ENCODE results near the gene SCUBE2. TPM values are rescaled to one million over a fixed set of nuclear protein-coding genes. Genes with fewer than 3 reads are reported as not detected.
"Not testable (repeated sequence)": the region's sequence is repeated elsewhere in the genome, so short reads cannot be mapped to it uniquely, and the experiment has no call there.

The SCUBE2 gene
- total RNA-seq, 4 donors from 2014 or later: 4.6 to 20.0 (median 10.9) TPM

- Histone ChIP-seq H3K36me3 (no peaks in the 10 kb centered on the region), H3K9me3 (no peaks in the 10 kb centered on the region), H3K27ac (no peak overlapping the region), H3K27me3 (no peaks in the 10 kb centered on the region), H3K4me1 (no peaks in the 10 kb centered on the region), H3K4me3 (no peak overlapping the region)
- intact Hi-C loops (cut with DNase I; ENCODE audit: low total_unique reads): no loop called here
- in situ Hi-C loops (cut with MboI; ENCODE audit: low pct_ligation_motif_present in 1 of 4, low pct_unique_long_range_greater_than_20kb in 1 of 4, low sequenced_read_pairs in 3 of 4): no loop called here
- DNase-seq: no peak
- WGBS, 2 donors (ENCODE audit: low coverage in 1 of 2): 92 to 94% methylated on average over 2 to 5 of the region's 5 CpGs
- TF ChIP-seq CTCF (IDR thresholded peaks at IDR 0.05) (no peak), EP300 (IDR thresholded peaks at IDR 0.05; ENCODE audit: low read depth) (no peak), POLR2AphosphoS5 (IDR thresholded peaks at IDR 0.05) (no peak), POLR2A (IDR thresholded peaks at IDR 0.05) (no peak)
Measured at GRCh38 chr11:8985462-8985861, 105.9 kb downstream of the SCUBE2 start.

- H3K4me3 ChIP-seq: no peak overlapping the region
- intact Hi-C loops (cut with DNase I; ENCODE audit: low total_unique reads) (no loop called here), in situ Hi-C loops (cut with MboI; ENCODE audit: low pct_ligation_motif_present in 1 of 4, low pct_unique_long_range_greater_than_20kb in 1 of 4, low sequenced_read_pairs in 3 of 4) (no loop called here)
- H3K27ac ChIP-seq: no peak overlapping the region
- WGBS, 2 donors (ENCODE audit: low coverage in 1 of 2): 70% methylated on average over 2 of the region's 2 CpGs; no CpG with 5 or more reads in 1 of the 2 donors
- no peaks in the 10 kb centered on the region for H3K36me3 ChIP-seq
- TF ChIP-seq POLR2AphosphoS5 (IDR thresholded peaks at IDR 0.05): no peak
- TF ChIP-seq CTCF (IDR thresholded peaks at IDR 0.05): no peak
- no peak for TF ChIP-seq POLR2A (IDR thresholded peaks at IDR 0.05)
- no peak for TF ChIP-seq EP300 (IDR thresholded peaks at IDR 0.05; ENCODE audit: low read depth)
- DNase-seq: no peak
- no peaks in the 10 kb centered on the region for H3K9me3 ChIP-seq
- H3K4me1 ChIP-seq: no peaks in the 10 kb centered on the region
- no peaks in the 10 kb centered on the region for H3K27me3 ChIP-seq
Measured at GRCh38 chr11:8983552-8983951, 107.8 kb downstream of the SCUBE2 start.

GRCh38 chr11:8980485-8980884 is 110.9 kb downstream of the SCUBE2 start:
- intact Hi-C loops (cut with DNase I; ENCODE audit: low total_unique reads) (no loop called here), in situ Hi-C loops (cut with MboI; ENCODE audit: low pct_ligation_motif_present in 1 of 4, low pct_unique_long_range_greater_than_20kb in 1 of 4, low sequenced_read_pairs in 3 of 4) (no loop called here)
- Histone ChIP-seq H3K9me3 (no peaks in the 10 kb centered on the region), H3K4me3 (no peak overlapping the region), H3K4me1 (no peaks in the 10 kb centered on the region), H3K36me3 (no peaks in the 10 kb centered on the region), H3K27me3 (no peaks in the 10 kb centered on the region), H3K27ac (no peak overlapping the region)
- no peak for TF ChIP-seq CTCF (IDR thresholded peaks at IDR 0.05)
- no peak for TF ChIP-seq EP300 (IDR thresholded peaks at IDR 0.05; ENCODE audit: low read depth)
- TF ChIP-seq POLR2A (IDR thresholded peaks at IDR 0.05): no peak
- no peak for TF ChIP-seq POLR2AphosphoS5 (IDR thresholded peaks at IDR 0.05)
- 69 to 79% methylated on average over 3 of the region's 3 CpGs for WGBS, 2 donors (ENCODE audit: low coverage in 1 of 2)
- DNase-seq: no peak

GRCh38 chr11:8979365-8979764 is 112.0 kb downstream of the SCUBE2 start:
- H3K9me3 ChIP-seq; H3K4me3 ChIP-seq; in situ Hi-C loops (cut with MboI; ENCODE audit: low pct_ligation_motif_present in 1 of 4, low pct_unique_long_range_greater_than_20kb in 1 of 4, low sequenced_read_pairs in 3 of 4); intact Hi-C loops (cut with DNase I; ENCODE audit: low total_unique reads); H3K4me1 ChIP-seq; DNase-seq; H3K27ac ChIP-seq; H3K36me3 ChIP-seq; H3K27me3 ChIP-seq: not testable (repeated sequence)
- 90 to 100% methylated on average over 2 to 5 of the region's 7 CpGs for WGBS, 2 donors (ENCODE audit: low coverage in 1 of 2)

GRCh38 chr11:8973121-8973520 is 118.3 kb downstream of the SCUBE2 start:
- in situ Hi-C loops (cut with MboI; ENCODE audit: low pct_ligation_motif_present in 1 of 4, low pct_unique_long_range_greater_than_20kb in 1 of 4, low sequenced_read_pairs in 3 of 4) (loop anchor here in 3 of 4 donors (25.0 kb wide), 1 partner anchor 286 kb away; the partner anchor contains the start of genes RPL27A (in 3 of the 3) and TRIM66 (in 3 of the 3)), intact Hi-C loops (cut with DNase I; ENCODE audit: low total_unique reads) (no loop called here)
- Histone ChIP-seq H3K27me3 (no peaks in the 10 kb centered on the region), H3K4me1 (no peaks in the 10 kb centered on the region), H3K36me3 (no peaks in the 10 kb centered on the region), H3K27ac (no peak overlapping the region), H3K4me3 (no peak overlapping the region), H3K9me3 (no peaks in the 10 kb centered on the region)
- TF ChIP-seq POLR2A (IDR thresholded peaks at IDR 0.05) (no peak), EP300 (IDR thresholded peaks at IDR 0.05; ENCODE audit: low read depth) (no peak), CTCF (IDR thresholded peaks at IDR 0.05) (no peak), POLR2AphosphoS5 (IDR thresholded peaks at IDR 0.05) (no peak)
- DNase-seq: no peak
- WGBS, 2 donors (ENCODE audit: low coverage in 1 of 2): 68 to 84% methylated on average over 3 of the region's 3 CpGs

Measured in transverse colon (tissue), 4 donors.